ENCODE data around the gene MYBPC3. TPM values are rescaled to one million over a fixed set of nuclear protein-coding genes. Genes with fewer than 3 reads are reported as not detected.
"Not testable (repeated sequence)": the region's sequence is repeated elsewhere in the genome, so short reads cannot be mapped to it uniquely, and the experiment has no call there.

MYBPC3 gene
- total RNA-seq, 2 donors from 2014 or later, result 0.42 TPM; not detected in 1

DNA sequence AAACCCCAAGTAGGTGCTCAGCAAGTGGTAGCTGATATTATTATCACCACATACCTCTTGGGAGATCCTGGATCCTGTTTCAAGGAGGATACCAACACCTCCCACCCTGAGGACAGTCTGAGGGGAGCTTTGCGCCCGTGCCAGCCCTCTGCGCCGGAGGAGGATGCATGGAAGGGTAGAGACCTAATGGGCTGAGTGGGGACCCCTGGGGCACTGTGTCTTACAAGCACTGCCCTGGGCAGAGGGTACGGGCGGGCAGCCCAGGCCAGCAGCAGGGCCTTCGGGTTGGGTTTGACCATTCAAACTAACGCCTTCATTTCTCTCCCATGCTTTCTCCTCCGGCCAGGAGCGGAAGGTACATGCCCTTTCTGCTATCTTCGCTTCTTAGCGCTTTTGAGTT lies 26.3 kb downstream of the MYBPC3 start:
- intact Hi-C loops (cut with DNase I), result no loop called here
- DNase-seq, result no peak
- Histone ChIP-seq H3K4me1 (no peaks in the 10 kb centered on the region), H3K27me3 (no peaks in the 10 kb centered on the region), H3K27ac (no peak overlapping the region), H3K9ac (ENCODE audit: low read depth in 2 of 2, low read length in 2 of 2) (no peak overlapping the region), H3K4me3 (no peak overlapping the region), H3K9me3 (no peaks in the 10 kb centered on the region), H3K36me3 (peaks cover 7% of the 10 kb centered on the region)
- TF ChIP-seq, protein P1, sequence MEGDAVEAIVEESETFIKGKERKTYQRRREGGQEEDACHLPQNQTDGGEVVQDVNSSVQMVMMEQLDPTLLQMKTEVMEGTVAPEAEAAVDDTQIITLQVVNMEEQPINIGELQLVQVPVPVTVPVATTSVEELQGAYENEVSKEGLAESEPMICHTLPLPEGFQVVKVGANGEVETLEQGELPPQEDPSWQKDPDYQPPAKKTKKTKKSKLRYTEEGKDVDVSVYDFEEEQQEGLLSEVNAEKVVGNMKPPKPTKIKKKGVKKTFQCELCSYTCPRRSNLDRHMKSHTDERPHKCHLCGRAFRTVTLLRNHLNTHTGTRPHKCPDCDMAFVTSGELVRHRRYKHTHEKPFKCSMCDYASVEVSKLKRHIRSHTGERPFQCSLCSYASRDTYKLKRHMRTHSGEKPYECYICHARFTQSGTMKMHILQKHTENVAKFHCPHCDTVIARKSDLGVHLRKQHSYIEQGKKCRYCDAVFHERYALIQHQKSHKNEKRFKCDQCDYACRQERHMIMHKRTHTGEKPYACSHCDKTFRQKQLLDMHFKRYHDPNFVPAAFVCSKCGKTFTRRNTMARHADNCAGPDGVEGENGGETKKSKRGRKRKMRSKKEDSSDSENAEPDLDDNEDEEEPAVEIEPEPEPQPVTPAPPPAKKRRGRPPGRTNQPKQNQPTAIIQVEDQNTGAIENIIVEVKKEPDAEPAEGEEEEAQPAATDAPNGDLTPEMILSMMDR (IDR thresholded peaks at IDR 0.05), result no peak

GRCh38 chr11:47325271-47326041 lies 27.0 kb downstream of the MYBPC3 start:
- Histone ChIP-seq H3K9me3 (no peaks in the 10 kb centered on the region), H3K4me3 (no peak overlapping the region), H3K27me3 (no peaks in the 10 kb centered on the region), H3K27ac (no peak overlapping the region), H3K4me1 (no peaks in the 10 kb centered on the region), H3K9ac (ENCODE audit: low read depth in 2 of 2, low read length in 2 of 2) (no peak overlapping the region), H3K36me3 (peaks cover 7% of the 10 kb centered on the region)
- DNase-seq, result no peak
- TF ChIP-seq, protein P1 (IDR thresholded peaks at IDR 0.05), result no peak
- intact Hi-C loops (cut with DNase I), result no loop called here

- TF ChIP-seq, protein P1 (IDR thresholded peaks at IDR 0.05), result no peak
- no peak for DNase-seq
- no peak overlapping the region for H3K9ac ChIP-seq (ENCODE audit: low read depth in 2 of 2, low read length in 2 of 2)
Measured at GRCh38 chr11:47324520-47324919, 28.0 kb downstream of the MYBPC3 start.

GRCh38 chr11:47318166-47318565 lies 34.3 kb downstream of the MYBPC3 start:
- H3K27ac ChIP-seq, result no peak overlapping the region
- intact Hi-C loops (cut with DNase I), result no loop called here
- H3K36me3 ChIP-seq, result peaks cover 12% of the 10 kb centered on the region
- DNase-seq, result no peak
- no peaks in the 10 kb centered on the region for H3K9me3 ChIP-seq
- no peaks in the 10 kb centered on the region for H3K4me1 ChIP-seq
- H3K4me3 ChIP-seq, result no peak overlapping the region
- TF ChIP-seq, protein P1 (IDR thresholded peaks at IDR 0.05), result no peak
- H3K9ac ChIP-seq (ENCODE audit: low read depth in 2 of 2, low read length in 2 of 2), result no peak overlapping the region
- H3K27me3 ChIP-seq, result no peaks in the 10 kb centered on the region

More at GRCh38 chr11:47324520-47324919, 28.0 kb downstream of the MYBPC3 start:
- Histone ChIP-seq H3K4me1 (no peaks in the 10 kb centered on the region), H3K36me3 (peaks cover 7% of the 10 kb centered on the region), H3K27ac (no peak overlapping the region), H3K4me3 (no peak overlapping the region), H3K9me3 (no peaks in the 10 kb centered on the region), H3K27me3 (no peaks in the 10 kb centered on the region)
- intact Hi-C loops (cut with DNase I), result no loop called here

- Histone ChIP-seq H3K9me3 (no peaks in the 10 kb centered on the region), H3K9ac (ENCODE audit: low read depth in 2 of 2, low read length in 2 of 2) (no peak overlapping the region), H3K4me1 (no peaks in the 10 kb centered on the region), H3K27me3 (no peaks in the 10 kb centered on the region), H3K27ac (no peak overlapping the region), H3K36me3 (peaks cover 12% of the 10 kb centered on the region), H3K4me3 (no peak overlapping the region)
- TF ChIP-seq, protein P1 (IDR thresholded peaks at IDR 0.05), result no peak
- intact Hi-C loops (cut with DNase I), result no loop called here
- no peak for DNase-seq
Measured at GRCh38 chr11:47317064-47317828, 35.3 kb downstream of the MYBPC3 start.

GRCh38 chr11:47316501-47316900 lies 36.0 kb downstream of the MYBPC3 start:
- DNase-seq; H3K4me3 ChIP-seq; H3K36me3 ChIP-seq; intact Hi-C loops (cut with DNase I); H3K27ac ChIP-seq; H3K9me3 ChIP-seq; H3K9ac ChIP-seq (ENCODE audit: low read depth in 2 of 2, low read length in 2 of 2); H3K27me3 ChIP-seq; H3K4me1 ChIP-seq: not testable (repeated sequence)
